HepG2 (cell line): ENCODE measurements around the gene ZFAND6. TPM values are rescaled to one million over a fixed set of nuclear protein-coding genes. Genes with fewer than 3 reads are reported as not detected.

Experiments
- ATRX ChIP-seq: sonication (generic); formaldehyde crosslinking; IDR thresholded peaks from 2 replicates; pipeline ENCODE4 v1.4.0; 2020; ENCODE audit warnings: missing genetic modification reagents, borderline replicate concordance
- FOXC1 ChIP-seq: sonication (generic); formaldehyde crosslinking; IDR thresholded peaks from 2 replicates; pipeline ENCODE4 v1.8.0; 2022; ENCODE audit warnings: mild to moderate bottlenecking, missing genetic modification reagents, borderline replicate concordance
- HCFC1 ChIP-seq: fragments of 150-350 bp; IDR thresholded peaks from 2 replicates; pipeline ENCODE4 v1.6.1; 2014; ENCODE audit warnings: low read depth, low read length
- HOXD1 ChIP-seq: sonication (generic); formaldehyde crosslinking; IDR thresholded peaks from 2 replicates; pipeline ENCODE4 v1.5.0; 2020; ENCODE audit warnings: missing genetic modification reagents
- MAZ ChIP-seq, 2 experiments: sonication (generic) in 1 of 2; formaldehyde crosslinking in 1 of 2; IDR thresholded peaks; 2 replicates each; pipeline versions ENCODE4 v1.5.0 to v1.6.1; 2012 to 2020; ENCODE audit warnings: low read depth in 2 of 2, mild to moderate bottlenecking in 2 of 2, borderline replicate concordance in 1 of 2, improper control_type of control experiment in 1 of 2, low read length in 1 of 2, missing genetic modification reagents in 1 of 2, moderate library complexity in 1 of 2
- REXO4 ChIP-seq: sonication (generic); formaldehyde crosslinking; IDR thresholded peaks from 2 replicates; pipeline ENCODE4 v1.8.0; 2022; ENCODE audit warnings: missing genetic modification reagents, mild to moderate bottlenecking, borderline replicate concordance
- RXRB ChIP-seq: IDR thresholded peaks from 2 replicates; pipeline ENCODE4 v1.6.1; 2016; ENCODE audit warnings: borderline replicate concordance, missing genetic modification reagents, missing compliant biosample characterization
- YEATS2 ChIP-seq: sonication (generic); formaldehyde crosslinking; IDR thresholded peaks from 2 replicates; pipeline ENCODE4 v1.4.0; 2020; ENCODE audit warnings: missing genetic modification reagents, borderline replicate concordance
- ZNF136 ChIP-seq: sonication (generic); formaldehyde crosslinking; IDR thresholded peaks from 2 replicates; pipeline ENCODE4 v1.8.1; 2022; ENCODE audit warnings: low read depth, mild to moderate bottlenecking, moderate library complexity, missing genetic modification reagents
- ZNF292 ChIP-seq: sonication (generic); formaldehyde crosslinking; IDR thresholded peaks from 2 replicates; pipeline ENCODE4 v1.8.1; 2022; ENCODE audit warnings: mild to moderate bottlenecking, low read depth, missing genetic modification reagents, borderline replicate concordance
- ZNF3 ChIP-seq: IDR thresholded peaks from 2 replicates; pipeline ENCODE4 v1.7.0; 2017; ENCODE audit warnings: inconsistent platforms
- ZNF557 ChIP-seq: sonication (generic); formaldehyde crosslinking; IDR thresholded peaks from 2 replicates; pipeline ENCODE4 v1.4.0; 2020; ENCODE audit warnings: missing genetic modification reagents
- ZNF574 ChIP-seq: sonication (generic); formaldehyde crosslinking; IDR thresholded peaks from 2 replicates; pipeline ENCODE4 v1.4.0; 2020; ENCODE audit warnings: missing genetic modification reagents
- ZSCAN5A ChIP-seq: sonication (generic); formaldehyde crosslinking; IDR thresholded peaks from 2 replicates; pipeline ENCODE4 v1.8.0; 2022; ENCODE audit warnings: mild to moderate bottlenecking, missing genetic modification reagents, borderline replicate concordance
- polyA plus RNA-seq, 8 experiments: library from polyadenylated mRNA; depleted of rRNA in 3 of 8; stranded (reverse) in 7 of 8; unstranded in 1 of 8; fragments of >200 nt; fragmentation: Illumina TruSeq in 4 of 8; extraction: Trizol in 4 of 8; gene quantifications; 2 replicates each; pipeline versions ENCODE4 v1.2.1 to v1.2.3, GENCODE V29; 2011 to 2016; ENCODE audit warnings: low read depth in 4 of 8, missing spikeins in 1 of 8, mixed read lengths in 1 of 8; ENCODE audit not compliant: insufficient read depth in 1 of 8
- total RNA-seq, 5 experiments: library from RNA; depleted of rRNA; stranded (reverse); fragments of >200 nt; fragmentation: Illumina TruSeq; extraction: Trizol; gene quantifications; 2 replicates each; pipeline ENCODE4 v1.2.3, GENCODE V29; 2016; ENCODE audit warnings: low read depth in 1 of 5
- TF ChIP-seq, protein P1 (sequence below): sonication (generic); formaldehyde crosslinking; IDR thresholded peaks from 2 replicates; pipeline ENCODE4 v1.8.0; 2022; ENCODE audit warnings: low read depth, missing genetic modification reagents
- TF ChIP-seq, protein P2 (sequence below): sonication (generic); formaldehyde crosslinking; IDR thresholded peaks from 2 replicates; pipeline ENCODE4 v1.9.0; 2021; ENCODE audit warnings: missing genetic modification reagents, mild to moderate bottlenecking, borderline replicate concordance
- TF ChIP-seq, protein P3 (sequence below): sonication (generic); formaldehyde crosslinking; IDR thresholded peaks from 2 replicates; pipeline ENCODE4 v1.5.1; 2020; ENCODE audit warnings: mild to moderate bottlenecking, missing genetic modification reagents, moderate library complexity

ZFAND6 gene
- total and polyA plus RNA-seq, 2 of the 13 experiments (the other 11 are each of a cell fraction or from before 2014, with no cell fraction given): 84.2 to 115 TPM

DNA sequence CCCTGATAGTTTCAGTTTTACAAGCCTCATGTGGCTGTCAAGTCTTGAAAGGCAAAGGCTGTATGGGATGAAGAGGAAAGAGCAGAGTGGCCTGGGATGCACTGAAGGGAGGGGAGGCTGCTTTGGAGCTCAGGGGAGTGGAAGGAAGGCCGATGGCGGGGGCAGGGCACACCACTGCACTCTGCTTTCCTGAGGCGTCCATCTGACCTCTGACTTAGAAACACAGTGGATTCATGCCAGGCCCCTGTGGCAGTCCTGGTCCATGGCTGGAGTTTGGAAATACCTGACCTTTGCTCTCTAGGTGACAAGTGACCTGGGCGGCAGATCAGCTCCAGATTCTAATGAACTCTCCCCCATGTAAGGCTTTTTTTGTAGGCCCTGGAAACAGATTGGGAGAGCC lies 112.3 kb downstream of the ZFAND6 start (continued):
- TF ChIP-seq, protein P1, sequence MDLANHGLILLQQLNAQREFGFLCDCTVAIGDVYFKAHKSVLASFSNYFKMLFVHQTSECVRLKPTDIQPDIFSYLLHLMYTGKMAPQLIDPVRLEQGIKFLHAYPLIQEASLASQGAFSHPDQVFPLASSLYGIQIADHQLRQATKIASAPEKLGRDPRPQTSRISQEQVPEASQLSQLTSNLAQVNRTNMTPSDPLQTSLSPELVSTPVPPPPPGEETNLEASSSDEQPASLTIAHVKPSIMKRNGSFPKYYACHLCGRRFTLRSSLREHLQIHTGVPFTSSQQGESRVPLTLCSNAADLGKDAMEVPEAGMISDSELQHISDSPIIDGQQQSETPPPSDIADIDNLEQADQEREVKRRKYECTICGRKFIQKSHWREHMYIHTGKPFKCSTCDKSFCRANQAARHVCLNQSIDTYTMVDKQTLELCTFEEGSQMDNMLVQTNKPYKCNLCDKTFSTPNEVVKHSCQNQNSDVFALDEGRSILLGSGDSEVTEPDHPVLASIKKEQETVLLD (CRISPR knock-in tag): no peak
- TF ChIP-seq REXO4 (CRISPR knock-in tag) (no peak), ZNF557 (CRISPR knock-in tag) (no peak), YEATS2 (CRISPR knock-in tag) (no peak), HCFC1 (no peak), RXRB (peak; percentile 98), ZNF136 (peak; percentile 40; the same call in 1 of the 2 replicates), HOXD1 (CRISPR knock-in tag) (0 out of 2 replicates have a peak, but pooled peaks have one; percentile 24), ZSCAN5A (CRISPR knock-in tag) (no peak; the same call in 1 of the 2 replicates), ZNF574 (CRISPR knock-in tag) (peak; percentile 37; the same call in 1 of the 2 replicates), ATRX (CRISPR knock-in tag) (no peak), ZNF292 (peak; percentile 83), ZNF3 (CRISPR knock-in tag) (0 out of 2 replicates have a peak, but pooled peaks have one; percentile 22), MAZ (IDR thresholded peaks at IDR 0.05; ENCODE audit: borderline replicate concordance, low read depth, low read length) (no peak), MAZ (CRISPR knock-in tag; IDR thresholded peaks at IDR 0.05; ENCODE audit: low read depth) (no peak), FOXC1 (no peak)
- TF ChIP-seq, protein P2, sequence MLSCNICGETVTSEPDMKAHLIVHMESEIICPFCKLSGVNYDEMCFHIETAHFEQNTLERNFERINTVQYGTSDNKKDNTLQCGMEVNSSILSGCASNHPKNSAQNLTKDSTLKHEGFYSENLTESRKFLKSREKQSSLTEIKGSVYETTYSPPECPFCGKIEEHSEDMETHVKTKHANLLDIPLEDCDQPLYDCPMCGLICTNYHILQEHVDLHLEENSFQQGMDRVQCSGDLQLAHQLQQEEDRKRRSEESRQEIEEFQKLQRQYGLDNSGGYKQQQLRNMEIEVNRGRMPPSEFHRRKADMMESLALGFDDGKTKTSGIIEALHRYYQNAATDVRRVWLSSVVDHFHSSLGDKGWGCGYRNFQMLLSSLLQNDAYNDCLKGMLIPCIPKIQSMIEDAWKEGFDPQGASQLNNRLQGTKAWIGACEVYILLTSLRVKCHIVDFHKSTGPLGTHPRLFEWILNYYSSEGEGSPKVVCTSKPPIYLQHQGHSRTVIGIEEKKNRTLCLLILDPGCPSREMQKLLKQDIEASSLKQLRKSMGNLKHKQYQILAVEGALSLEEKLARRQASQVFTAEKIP (CRISPR knock-in tag): no peak
- TF ChIP-seq, protein P3, sequence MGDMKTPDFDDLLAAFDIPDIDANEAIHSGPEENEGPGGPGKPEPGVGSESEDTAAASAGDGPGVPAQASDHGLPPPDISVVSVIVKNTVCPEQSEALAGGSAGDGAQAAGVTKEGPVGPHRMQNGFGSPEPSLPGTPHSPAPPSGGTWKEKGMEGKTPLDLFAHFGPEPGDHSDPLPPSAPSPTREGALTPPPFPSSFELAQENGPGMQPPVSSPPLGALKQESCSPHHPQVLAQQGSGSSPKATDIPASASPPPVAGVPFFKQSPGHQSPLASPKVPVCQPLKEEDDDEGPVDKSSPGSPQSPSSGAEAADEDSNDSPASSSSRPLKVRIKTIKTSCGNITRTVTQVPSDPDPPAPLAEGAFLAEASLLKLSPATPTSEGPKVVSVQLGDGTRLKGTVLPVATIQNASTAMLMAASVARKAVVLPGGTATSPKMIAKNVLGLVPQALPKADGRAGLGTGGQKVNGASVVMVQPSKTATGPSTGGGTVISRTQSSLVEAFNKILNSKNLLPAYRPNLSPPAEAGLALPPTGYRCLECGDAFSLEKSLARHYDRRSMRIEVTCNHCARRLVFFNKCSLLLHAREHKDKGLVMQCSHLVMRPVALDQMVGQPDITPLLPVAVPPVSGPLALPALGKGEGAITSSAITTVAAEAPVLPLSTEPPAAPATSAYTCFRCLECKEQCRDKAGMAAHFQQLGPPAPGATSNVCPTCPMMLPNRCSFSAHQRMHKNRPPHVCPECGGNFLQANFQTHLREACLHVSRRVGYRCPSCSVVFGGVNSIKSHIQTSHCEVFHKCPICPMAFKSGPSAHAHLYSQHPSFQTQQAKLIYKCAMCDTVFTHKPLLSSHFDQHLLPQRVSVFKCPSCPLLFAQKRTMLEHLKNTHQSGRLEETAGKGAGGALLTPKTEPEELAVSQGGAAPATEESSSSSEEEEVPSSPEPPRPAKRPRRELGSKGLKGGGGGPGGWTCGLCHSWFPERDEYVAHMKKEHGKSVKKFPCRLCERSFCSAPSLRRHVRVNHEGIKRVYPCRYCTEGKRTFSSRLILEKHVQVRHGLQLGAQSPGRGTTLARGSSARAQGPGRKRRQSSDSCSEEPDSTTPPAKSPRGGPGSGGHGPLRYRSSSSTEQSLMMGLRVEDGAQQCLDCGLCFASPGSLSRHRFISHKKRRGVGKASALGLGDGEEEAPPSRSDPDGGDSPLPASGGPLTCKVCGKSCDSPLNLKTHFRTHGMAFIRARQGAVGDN (CRISPR knock-in tag): peak; percentile 86
